Measurements from ENCODE around the gene KRT9.

The KRT9 gene

DNA sequence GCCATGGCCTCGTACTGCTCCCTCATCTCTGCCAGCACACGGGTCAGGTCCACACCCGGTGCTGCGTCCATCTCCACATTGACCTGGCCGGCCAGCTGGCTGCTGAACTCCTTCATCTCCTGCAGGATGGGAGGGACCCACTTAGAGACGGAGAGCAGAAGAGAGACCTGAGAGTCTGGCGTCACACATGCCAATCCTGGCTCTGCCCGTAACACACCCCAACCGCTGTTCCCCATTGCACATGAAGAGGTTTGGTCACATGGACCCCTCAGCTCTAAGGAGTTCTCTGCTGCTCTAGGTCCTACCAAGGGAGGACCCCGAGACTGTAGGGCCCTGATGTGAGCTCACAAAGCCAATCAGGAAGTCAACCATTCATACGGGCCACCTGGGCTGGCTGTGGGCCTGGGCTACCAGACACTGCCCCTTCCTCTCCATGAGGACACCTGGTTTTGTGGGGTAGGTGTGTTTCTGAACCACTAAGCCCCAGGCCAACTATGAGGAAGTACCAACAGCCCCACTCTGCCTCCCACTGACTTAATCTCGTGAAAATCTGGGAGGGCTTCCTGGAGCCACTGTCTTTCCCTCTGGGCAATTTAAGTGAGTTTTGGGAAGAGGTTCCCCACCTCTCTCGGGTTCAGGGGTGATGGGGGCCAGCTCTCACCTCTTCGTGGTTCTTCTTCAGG lies 55.6 kb downstream of the KRT9 start:
- TF ChIP-seq, protein P1, sequence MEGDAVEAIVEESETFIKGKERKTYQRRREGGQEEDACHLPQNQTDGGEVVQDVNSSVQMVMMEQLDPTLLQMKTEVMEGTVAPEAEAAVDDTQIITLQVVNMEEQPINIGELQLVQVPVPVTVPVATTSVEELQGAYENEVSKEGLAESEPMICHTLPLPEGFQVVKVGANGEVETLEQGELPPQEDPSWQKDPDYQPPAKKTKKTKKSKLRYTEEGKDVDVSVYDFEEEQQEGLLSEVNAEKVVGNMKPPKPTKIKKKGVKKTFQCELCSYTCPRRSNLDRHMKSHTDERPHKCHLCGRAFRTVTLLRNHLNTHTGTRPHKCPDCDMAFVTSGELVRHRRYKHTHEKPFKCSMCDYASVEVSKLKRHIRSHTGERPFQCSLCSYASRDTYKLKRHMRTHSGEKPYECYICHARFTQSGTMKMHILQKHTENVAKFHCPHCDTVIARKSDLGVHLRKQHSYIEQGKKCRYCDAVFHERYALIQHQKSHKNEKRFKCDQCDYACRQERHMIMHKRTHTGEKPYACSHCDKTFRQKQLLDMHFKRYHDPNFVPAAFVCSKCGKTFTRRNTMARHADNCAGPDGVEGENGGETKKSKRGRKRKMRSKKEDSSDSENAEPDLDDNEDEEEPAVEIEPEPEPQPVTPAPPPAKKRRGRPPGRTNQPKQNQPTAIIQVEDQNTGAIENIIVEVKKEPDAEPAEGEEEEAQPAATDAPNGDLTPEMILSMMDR (IDR thresholded peaks at IDR 0.05; ENCODE audit: low read depth, low read length): no peak

More for the DNA sequence above, 55.6 kb downstream of the KRT9 start:
- no peak for DNase-seq (ENCODE audit: extremely low read depth, low read depth)
